Stimulated activated CD8-positive, alpha-beta memory T cell treated with anti-CD3 and anti-CD28 coated beads, Interleukin-2, amount 100 ng/mL, for 1 hour (primary cell): ENCODE measurements around the gene CAMK2G.
A peak's percentile ranks its signal among the peaks of the same experiment; 100 is the strongest.

Experiments
- DNase-seq, 2 donors: peaks; one replicate each; pipeline ENCODE4 v3.0.0-alpha.2; 2020; ENCODE audit warnings: low read depth in 2 of 2

CAMK2G gene

GRCh38 chr10:73879296-73880173 lies 5.2 kb upstream of the CAMK2G start:
- peak; percentile 80 to 87 for DNase-seq

- no peak for DNase-seq
Measured at GRCh38 chr10:73878365-73878764, 4.0 kb upstream of the CAMK2G start.

GRCh38 chr10:73877533-73878160 lies 3.3 kb upstream of the CAMK2G start:
- no peak for DNase-seq

GRCh38 chr10:73876971-73877370 lies 2.6 kb upstream of the CAMK2G start:
- DNase-seq: no peak

GRCh38 chr10:73876566-73876965 lies 2.2 kb upstream of the CAMK2G start:
- no peak for DNase-seq

GRCh38 chr10:73876157-73876556 lies 1.8 kb upstream of the CAMK2G start:
- no peak for DNase-seq

GRCh38 chr10:73875139-73875475 lies 752 bp upstream of the CAMK2G start:
- DNase-seq: no peak

GRCh38 chr10:73873838-73874215 lies 528 bp downstream of the CAMK2G start:
- no peak for DNase-seq

- no peak for DNase-seq
Measured at GRCh38 chr10:73873142-73873837, 1.1 kb downstream of the CAMK2G start.

GRCh38 chr10:73872190-73872710 lies 2.1 kb downstream of the CAMK2G start:
- DNase-seq: no peak

- no peak for DNase-seq
Measured at GRCh38 chr10:73871295-73872189, 2.8 kb downstream of the CAMK2G start.

- no peak for DNase-seq
Measured at GRCh38 chr10:73868655-73869195, 5.6 kb downstream of the CAMK2G start.

GRCh38 chr10:73867871-73868631 lies 6.3 kb downstream of the CAMK2G start:
- DNase-seq: no peak

- no peak for DNase-seq
Measured at GRCh38 chr10:73867126-73867807, 7.1 kb downstream of the CAMK2G start.

- DNase-seq: no peak
Measured at GRCh38 chr10:73866621-73867020, 7.7 kb downstream of the CAMK2G start.

GRCh38 chr10:73865459-73866442 lies 8.6 kb downstream of the CAMK2G start:
- DNase-seq: no peak

GRCh38 chr10:73865107-73865458 lies 9.3 kb downstream of the CAMK2G start:
- no peak for DNase-seq

GRCh38 chr10:73864229-73864628 lies 10.1 kb downstream of the CAMK2G start:
- no peak for DNase-seq
